Stimulated activated CD4-positive, alpha-beta T cell treated with anti-CD3 and anti-CD28 coated beads, Interleukin-2, amount 100 ng/mL, for 48 hours (primary cell): Measurements from ENCODE around the gene RRBP1.
A peak's percentile ranks its signal among the peaks of the same experiment; 100 is the strongest.
"Not testable (repeated sequence)": the region's sequence is repeated elsewhere in the genome, so short reads cannot be mapped to it uniquely, and the experiment has no call there.

Source experiments
- DNase-seq, 2 donors: peaks; one replicate each; pipeline ENCODE4 v3.0.0-alpha.2; 2020

RRBP1 gene

DNA sequence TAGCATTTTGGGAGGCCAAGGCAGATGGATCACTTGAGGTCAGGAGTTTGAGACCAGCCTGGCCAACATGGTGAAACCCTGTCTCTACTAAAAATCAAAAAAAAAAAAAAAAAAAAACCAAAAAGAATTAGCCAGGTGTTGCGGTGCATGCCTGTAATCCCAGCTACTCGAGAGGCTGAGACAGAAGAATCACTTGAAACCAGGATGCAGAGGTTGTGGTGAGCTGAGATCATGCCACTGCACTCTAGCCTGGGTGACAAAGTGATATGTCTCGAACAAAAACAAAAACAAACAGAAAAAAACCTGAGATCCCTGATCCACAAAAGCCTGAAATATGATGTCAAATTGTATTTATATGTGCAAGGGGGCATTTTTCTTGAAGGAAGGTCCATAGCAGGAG is 25.9 kb upstream of the RRBP1 start:
- not testable (repeated sequence) for DNase-seq

GRCh38 chr20:17706632-17707031 is 24.6 kb upstream of the RRBP1 start:
- DNase-seq = no peak

GRCh38 chr20:17705916-17706315 is 23.9 kb upstream of the RRBP1 start:
- DNase-seq = no peak

DNA sequence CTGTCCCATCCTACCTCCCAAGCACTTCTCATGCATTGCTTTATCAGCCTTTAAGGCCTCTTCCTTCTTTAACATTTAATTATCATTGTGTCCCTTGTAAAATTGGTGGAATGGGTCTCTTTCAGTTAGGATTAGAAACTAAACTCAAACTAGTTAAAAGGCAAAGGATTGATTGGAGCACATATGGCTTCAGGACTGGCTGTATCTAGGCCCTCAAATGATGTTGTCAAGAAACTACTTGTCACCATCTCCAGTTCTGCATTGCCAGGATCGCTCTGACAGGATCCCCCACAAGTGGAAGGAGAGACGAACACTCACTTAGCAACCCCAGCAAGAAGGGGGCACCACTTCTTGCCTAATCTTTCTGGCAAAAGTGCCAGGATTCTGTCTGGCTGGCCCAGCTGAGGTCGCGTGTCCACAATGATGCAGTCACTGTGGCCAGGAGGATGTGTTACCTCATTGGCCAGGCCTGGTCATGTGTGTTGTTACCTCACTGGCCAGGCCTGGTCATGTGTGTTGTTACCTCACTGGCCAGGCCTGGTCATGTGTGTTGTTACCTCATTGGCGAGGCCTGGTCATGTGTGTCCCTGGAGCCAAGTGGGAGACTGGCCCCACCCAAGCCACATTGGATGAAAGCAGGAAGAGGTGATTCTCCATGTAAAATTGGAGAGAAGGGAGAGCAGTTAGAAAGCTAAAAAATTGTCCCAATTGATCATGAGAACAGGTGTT is 22.7 kb upstream of the RRBP1 start:
- DNase-seq = no peak

DNA sequence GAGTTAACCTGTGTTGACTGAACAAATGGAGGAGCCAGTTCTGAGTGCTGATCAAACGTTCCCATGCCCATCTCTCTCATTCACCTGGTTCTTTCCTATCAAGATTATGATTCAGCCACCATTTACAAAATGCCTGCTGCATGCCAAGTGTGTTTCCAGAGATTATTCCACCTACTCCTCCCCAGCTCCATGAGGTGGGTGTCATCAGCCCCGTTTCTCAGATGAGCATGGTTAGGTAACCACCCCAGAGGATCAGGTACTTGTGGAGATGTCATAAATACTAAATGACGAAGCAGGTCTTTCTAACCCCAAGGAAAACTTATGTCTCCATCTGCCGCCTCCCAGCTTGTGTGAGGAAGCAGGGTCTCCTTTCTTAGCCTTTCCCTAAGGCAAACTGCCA is 19.8 kb upstream of the RRBP1 start:
- DNase-seq = no peak

GRCh38 chr20:17700637-17701036 is 18.6 kb upstream of the RRBP1 start:
- no peak for DNase-seq

- no peak for DNase-seq
Measured at GRCh38 chr20:17699931-17700351, 17.9 kb upstream of the RRBP1 start, which contains the start of gene BANF2. Gene BANF2 (plus strand): TSS chr20:17699966. CDS start chr20:17725026, 25,060 bp downstream.

DNA sequence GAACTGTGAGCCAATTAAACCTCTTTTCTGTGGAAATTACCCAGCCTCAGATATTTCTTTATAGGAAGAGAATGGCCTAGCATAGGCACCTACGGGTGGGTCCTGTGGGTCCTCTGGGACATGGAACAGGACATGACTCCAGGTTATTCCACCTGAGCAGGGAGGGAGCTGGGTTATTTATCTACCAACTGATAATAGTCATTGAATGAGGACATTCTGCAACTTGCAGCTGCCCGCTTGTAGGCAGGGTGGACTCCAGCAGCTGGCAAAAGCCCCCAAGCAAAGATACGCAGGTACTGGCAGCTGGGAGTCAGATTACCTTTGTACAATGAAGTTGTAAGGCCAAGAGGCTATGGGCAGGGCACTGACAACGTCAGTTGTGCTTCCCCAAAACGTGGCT is 16.3 kb upstream of the RRBP1 start:
- DNase-seq = no peak

DNA sequence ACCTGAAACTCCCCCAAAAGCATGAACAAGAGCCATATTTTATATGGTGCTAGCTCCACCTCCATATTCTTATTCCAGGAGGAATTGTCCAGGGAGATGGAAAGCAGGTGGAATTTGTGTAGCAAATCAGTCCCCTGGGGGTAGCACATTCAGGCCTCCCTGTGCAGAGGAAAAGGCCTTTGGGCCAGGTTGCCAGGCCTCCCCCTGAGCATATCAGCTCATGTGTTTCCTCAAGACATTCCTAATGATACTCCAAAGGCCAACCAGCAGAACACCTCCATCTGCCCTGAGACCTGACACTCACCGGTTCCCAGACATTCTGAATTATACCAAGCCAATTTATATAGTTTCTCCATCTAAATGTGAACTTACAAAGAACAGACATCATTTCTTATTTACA is 15.1 kb upstream of the RRBP1 start:
- DNase-seq = no peak

GRCh38 chr20:17696287-17696686 is 14.2 kb upstream of the RRBP1 start:
- no peak for DNase-seq

DNA sequence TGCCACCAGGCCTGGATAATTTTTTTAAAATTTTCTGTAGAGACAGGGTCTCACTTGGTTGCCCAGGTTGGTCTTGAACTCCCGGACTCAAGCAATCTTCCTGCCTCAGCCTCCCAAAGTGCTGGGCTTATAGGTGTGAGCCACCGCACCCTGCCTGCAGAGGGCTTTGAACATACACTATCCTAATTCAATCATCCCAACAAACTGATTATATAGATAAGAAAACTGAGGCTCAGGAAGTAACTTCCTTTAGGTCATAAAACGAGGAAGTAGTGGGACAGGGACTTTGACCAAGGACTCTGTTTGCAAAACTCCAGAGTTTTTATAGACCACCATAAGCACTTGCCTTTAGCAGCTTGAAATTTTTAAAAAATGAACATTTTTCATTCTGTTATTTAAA is 12.7 kb upstream of the RRBP1 start:
- DNase-seq = no peak

- no peak for DNase-seq
Measured at GRCh38 chr20:17693444-17694001, 11.5 kb upstream of the RRBP1 start.

GRCh38 chr20:17691758-17692157 is 9.7 kb upstream of the RRBP1 start:
- DNase-seq = no peak

DNA sequence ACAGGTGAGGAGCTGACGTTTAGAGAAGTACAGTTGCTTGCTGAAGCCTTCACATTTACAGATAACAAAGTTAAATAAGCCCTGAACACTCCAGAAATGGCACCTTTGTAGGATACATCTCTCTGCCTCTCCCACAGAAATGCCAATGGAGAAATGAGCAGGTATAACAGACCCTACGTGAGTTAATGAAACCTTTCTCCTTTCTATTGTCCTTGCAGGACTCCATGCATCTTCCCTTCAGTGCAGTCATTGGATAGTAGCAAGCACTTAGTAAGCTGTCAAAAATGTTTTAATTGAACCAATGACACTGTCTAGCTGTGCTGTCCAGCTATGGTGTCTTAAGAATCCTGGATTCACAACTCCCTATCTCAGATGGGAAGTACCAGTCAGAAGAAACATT is 8.1 kb upstream of the RRBP1 start:
- DNase-seq = no peak

DNA sequence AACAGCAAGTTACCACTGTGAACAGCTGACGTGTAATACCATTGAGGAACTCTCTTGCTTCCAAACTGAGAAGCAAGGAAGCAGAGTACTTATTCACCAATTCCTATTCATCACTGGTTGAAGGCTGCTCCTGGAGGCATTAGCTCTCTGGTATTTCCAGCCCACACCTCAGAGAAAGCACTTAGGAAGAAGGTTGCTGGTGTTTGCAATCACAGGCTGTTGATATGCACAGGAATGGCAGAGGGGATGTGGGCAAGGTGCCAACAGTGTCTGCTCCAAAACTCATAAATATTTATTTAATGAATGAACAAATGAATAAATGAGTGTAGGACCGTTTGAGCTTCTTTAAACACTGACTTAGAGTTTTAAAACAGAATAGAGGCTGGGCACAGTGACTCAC is 6.9 kb upstream of the RRBP1 start:
- no peak for DNase-seq

- no peak for DNase-seq
Measured at GRCh38 chr20:17687800-17688199, 5.8 kb upstream of the RRBP1 start.

GRCh38 chr20:17685168-17685567 is 3.1 kb upstream of the RRBP1 start:
- DNase-seq = no peak

DNA sequence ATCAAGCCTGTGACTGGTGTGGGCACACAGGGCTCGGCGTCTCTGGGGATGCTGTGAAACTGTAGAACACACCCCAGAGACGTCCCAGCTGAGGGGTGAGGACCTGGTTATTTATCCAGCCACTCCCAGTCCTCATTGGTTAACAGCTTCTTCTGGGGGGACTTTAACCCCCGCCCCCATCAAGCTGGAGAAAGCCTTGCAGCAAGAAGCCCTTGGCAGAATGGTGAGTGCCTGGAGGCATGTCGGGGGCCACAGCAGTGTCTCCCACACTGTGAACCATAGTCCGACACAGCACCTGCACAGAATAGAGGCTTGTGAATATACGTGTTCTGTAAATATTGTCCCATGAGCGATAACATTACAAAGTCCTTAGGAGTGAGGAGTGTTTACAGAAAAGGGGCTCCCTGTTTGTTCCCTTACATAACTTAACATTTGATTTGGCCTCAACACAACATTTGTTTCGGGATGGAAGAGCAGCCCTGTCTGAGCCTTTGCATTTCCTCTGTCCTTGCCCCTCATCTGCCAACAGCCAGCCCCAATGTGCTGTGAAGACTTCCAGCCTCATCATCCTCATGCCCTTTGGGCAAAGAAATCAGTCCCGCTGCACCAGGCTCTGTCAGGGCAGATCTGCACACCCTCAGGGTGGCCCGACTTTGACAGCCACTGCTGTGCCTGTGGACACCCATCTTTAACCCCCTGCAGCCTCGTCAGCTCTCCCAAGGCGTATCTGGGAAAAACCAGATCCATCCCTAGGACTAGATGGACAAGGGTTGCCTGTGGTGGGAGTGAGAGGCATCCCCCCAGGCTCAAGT is 2.2 kb upstream of the RRBP1 start:
- no peak for DNase-seq

GRCh38 chr20:17683218-17684076 is 1.4 kb upstream of the RRBP1 start:
- DNase-seq = no peak

DNA sequence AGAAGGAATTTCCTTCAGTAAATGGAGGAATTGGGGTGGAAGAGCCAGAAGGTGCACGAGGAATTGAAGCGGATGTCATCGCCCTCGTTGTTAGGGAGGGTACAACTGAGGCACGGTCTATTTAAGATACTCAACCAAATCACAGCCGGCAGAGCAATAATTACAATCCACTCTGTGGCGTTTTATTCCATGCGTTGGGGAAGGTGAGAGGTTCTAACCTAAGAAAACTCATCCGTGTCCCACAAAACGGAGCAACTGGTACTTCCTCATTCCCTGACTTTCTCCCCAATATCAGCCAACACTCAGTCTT is 802 bp upstream of the RRBP1 start:
- no peak for DNase-seq

DNA sequence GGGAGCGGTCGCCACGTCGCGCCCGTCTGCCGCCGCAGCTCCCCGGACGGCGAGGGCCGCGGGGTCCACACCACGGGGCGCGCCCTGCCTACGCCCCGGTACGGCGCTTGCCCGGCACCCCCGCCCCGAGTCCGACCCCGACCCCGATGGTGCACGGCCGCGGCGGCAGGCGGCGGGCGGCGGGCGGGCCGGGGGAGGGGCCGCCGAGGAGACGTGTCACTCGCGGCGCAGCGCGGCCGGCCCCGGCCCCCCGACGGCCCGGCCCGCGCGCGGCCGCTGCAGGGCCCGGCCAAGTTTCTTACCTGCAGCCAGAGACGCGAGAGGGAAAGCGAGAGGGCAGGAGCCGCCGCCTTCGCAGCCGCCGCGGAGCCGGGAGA is 328 bp downstream of the RRBP1 start:
- DNase-seq = no peak

- peak; percentile 73 to 80 for DNase-seq
Measured at GRCh38 chr20:17680836-17681725, 961 bp downstream of the RRBP1 start.
